Inflammatory macrophage treated with lipopolysaccharide for 4 hours (primary cell): ENCODE data around the gene TMEM209.
A peak's percentile ranks its signal among the peaks of the same experiment; 100 is the strongest.
"Not testable (repeated sequence)": the region's sequence is repeated elsewhere in the genome, so short reads cannot be mapped to it uniquely, and the experiment has no call there.

Source experiments
- DNase-seq: peaks from one replicate; pipeline ENCODE4 v3.0.0-alpha.2; 2020

Gene TMEM209

DNA sequence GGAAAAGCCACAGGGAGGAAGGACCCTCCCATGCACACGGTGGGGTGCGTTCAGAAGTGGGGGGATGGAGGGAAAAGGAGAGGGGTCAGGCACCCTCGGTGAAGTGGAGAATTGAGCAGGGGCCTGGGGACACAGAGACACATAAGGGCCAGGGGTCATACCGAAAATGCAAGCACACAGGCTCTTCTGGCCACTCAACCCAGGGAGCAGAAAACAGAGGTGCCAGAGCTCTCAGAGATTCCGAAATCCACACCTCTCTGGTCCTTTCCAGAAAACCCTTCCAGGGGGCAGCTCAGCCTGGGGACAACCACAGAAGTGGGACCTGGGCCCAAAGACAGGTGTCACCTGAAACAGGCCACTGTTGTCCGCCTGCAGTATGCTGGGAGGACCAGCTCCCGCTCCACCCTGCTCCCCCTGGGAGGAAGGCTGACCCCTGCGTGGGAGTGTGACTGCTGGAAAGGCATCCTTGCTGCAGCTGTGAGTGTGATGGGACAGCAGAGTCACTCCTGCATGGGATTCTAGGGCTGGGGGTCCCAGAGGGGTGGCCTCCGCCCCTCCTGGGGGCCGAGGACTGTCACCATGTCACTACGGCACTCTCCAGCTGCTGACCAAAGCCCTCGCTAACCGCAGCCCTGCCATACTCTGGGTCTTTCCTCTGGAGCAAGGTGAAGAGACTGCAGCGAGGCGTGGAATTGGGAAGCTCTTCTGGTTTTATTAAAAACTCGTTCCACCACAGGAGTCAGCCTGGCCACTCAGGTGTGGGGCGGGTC lies 63.1 kb downstream of the TMEM209 start:
- DNase-seq = no peak

DNA sequence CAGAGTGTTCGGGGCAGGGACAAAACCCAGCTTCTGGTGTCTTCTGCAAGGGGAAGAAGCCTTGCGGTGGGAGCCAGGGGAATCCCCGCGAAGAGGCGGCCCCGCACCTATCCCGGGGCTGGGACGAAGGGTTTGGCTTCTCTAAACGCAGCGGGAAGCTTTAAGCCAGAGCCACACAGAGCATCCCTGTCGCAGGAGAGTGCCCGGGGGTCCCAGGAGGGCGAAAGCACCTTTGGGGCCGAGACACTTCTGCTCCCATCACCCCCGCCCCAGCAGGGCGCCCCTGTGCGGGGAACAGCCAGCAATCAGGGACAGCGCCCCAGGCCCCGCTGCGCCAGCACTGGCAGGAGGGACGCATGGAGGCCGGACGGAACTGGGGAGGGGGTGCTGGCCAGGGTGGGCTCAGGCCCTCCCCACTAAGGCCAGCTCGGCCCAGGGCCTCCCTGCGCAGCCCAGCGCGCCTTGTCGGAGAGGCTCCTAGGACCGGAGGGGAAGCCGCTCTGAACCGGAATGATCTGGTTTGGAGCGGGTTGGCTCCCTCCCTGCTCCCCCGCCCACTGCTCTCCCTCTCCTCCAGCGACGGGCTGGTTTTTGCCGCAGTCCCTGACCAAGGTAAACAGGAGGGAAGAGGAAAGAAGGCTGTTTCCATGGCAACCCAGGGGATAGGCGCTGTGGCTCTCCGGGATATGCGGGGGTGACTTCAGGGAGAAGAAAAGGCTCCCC lies 63.9 kb downstream of the TMEM209 start:
- peak; percentile 13 for DNase-seq

DNA sequence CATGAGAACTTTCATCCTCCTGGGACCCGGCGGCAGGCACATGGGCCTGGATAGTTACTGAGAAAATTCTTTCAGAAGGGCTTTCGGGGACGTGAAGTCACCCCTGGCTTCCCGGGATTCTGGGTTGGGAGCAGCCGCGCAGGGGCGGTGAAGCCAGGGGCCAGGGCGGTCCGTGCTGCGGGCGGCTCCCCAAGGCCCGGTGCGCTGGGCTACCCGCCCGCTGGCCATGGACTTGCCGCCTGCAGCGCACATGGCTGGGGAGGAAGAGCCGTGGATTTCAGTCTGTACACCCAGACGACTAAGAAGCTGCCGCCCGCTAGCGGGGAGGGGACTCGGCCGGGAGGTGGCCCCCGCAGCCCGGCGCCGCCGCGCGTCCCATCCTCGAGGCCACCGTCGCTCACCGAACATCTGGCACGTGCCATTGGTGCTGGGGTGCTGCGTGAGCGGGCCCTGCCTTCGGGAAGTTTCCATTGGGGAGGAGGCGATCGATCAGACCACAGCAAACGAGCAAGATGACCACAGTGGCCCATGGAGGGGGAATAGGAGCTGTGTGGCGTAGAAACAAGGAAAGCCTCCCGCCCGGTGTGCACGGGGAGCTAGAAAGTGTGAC lies 64.5 kb downstream of the TMEM209 start:
- no peak for DNase-seq

DNA sequence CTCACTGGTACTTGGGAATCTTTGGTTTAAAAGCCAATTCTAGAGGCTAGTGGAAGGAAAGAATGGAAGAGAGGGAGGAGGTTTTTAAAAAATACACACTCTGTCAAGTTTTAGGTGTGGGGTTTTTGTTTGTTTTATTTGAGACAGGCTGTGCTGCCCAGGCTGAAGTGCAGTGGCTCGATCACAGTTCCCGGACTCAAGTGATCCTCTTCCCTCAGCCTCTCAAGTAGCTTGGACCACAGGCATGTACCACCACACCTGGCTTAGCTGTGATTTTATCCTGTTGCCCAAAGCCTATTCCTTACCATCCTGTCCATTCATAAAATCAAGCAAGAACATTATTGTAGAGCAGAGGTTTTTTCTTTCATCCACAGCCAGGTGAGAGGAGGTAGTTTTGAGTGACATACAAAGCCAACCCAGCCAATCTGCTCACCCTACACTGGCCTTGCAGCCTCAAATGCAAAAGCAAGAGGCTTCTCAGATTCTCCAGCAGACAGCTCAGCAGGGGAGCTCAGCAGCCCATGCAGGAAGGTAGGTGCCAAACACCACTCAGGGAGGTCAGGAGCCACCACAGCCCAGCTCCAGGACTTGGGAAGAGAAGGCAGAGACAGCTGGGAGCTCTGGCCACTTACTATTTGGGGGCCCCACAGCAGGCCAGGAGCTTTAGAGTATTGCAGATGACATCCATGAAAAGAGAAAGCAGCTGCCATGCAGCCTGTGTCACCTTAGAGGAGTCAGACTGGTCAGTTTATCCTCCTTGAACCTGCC lies 65.8 kb downstream of the TMEM209 start:
- no peak for DNase-seq

DNA sequence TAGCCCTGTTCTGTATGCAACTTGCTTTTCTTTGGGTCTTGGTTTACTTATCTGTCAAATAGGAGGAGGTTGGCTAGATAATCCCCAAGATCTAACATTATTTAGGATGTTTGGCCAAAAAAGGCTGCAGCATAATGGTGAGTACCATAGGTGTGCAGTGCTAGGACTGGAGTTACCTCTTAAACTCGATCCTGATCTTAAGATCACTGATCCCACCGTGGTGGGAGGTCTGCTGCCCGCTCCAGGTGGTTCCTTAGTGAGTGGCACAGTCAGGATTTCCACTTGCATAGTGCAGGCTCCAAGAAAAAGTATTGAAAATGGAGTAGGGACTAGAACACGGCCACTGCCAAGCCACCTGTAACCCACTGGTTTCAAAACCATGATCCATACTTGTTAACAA lies 68.0 kb downstream of the TMEM209 start:
- DNase-seq = no peak

DNA sequence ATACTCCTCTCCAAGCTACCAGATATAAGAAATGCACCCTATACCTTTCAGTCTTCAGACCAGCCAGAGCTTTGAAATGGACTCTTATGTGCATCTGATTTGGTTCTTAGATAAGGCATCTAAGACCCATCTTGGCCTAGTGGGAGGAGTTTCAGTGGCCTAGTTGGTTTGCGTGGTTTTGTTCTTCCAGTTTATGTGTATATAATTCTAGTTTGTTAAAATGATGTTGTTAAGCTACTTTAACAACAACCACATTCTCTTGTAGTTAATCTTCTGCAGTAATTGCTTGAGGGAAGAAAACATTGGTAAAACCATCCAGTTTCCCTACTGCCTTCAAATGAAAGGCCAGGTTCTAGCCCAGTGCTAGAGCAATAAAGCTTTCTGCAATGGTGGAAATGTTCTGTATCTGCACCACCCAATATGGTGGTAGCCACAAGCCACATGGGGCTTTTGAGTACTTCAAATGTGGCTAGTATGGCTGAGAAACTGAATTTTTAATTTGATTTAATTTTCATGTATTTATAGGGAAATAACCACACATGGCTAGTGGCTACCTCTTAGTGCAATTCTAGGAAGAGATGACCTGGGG lies 68.5 kb downstream of the TMEM209 start:
- no peak for DNase-seq

DNA sequence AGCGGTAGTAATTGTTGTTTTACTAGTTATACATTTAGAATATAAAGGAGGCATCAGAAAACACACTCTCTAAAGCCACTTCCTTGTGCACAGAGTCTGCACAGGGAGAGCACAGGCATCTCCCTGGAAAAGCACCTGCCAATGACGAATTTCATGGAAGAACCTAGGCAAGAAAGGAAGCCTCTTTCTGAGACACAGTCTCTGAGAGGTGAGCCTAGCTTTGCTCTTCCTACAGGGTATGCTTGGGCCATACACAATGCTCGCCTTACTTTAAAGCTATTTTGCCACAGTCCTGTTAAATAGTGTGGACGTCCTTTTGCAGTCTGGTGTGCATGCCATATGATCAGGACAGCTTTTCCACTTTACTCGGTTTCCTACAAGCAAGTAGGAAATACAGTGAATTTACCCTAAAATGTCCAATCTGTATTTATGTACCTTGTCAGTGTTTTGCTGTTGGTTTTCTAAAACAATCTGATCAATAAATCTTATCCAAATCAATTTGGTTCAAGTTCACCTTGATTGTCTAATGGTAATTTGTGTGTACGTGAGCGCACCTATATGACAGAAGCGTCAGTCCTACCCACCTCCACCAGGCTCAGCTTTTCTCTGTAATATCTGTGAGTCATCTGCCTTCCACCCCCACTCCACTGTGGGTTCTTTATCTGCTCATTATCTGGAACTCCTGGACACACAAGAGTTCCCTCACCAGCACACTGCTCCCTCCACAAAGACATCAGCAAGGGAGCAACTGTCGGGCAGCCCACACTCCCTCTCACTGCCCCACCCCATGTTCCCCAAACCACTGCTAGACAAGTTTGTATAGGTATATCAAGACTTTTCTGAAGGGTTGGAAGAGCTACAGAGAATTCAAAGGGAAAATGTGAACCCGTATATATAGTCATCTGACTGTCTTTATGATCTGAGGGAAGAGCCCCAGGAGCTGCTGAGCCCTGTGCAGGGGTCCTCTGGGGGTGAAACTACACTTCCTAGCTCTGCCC lies 69.7 kb downstream of the TMEM209 start:
- DNase-seq = no peak

DNA sequence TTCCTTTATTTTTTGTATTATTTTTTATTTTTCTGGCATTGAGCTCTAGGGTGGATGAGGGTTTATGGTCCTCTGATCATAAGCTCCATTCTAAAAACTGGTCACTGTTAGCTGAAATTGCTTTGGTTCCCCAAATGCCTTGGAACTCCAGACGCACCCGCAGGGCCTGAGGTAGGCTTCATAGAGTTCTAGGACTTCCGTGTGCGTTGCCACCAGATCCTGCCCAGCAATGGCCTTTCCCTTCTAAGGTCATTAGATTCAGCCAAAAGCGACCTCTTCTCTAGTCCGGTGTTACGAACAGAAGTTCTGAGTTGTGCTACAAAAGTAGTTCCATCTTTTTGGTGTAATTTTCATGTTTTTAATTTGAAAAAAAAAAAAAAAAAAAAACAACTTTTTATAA lies 70.5 kb downstream of the TMEM209 start:
- no peak for DNase-seq

DNA sequence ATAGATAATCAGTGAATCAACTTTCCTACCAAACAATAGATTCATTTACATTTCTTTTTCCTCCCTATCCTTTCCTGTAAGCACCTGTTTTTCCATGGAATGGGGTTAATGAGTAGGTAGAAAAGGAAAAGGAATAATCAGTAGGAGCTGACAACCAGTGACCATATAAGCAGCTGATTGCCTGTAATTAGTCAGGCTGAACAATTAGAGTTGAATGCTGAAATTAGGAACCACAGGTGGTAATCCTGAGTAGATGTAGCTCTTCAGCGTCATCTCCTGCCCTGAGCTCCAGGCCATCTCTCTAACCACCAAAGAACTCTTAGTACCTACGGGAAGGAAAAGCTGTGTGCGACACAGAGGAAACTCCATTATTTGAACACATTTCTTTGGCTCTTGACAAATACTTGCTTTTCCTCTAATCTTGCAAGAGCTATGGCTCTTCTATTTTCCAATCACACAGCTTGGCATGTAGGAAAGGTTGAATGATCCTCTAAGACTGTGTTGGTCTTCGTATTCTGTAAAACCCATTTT lies 71.0 kb downstream of the TMEM209 start:
- DNase-seq = no peak

DNA sequence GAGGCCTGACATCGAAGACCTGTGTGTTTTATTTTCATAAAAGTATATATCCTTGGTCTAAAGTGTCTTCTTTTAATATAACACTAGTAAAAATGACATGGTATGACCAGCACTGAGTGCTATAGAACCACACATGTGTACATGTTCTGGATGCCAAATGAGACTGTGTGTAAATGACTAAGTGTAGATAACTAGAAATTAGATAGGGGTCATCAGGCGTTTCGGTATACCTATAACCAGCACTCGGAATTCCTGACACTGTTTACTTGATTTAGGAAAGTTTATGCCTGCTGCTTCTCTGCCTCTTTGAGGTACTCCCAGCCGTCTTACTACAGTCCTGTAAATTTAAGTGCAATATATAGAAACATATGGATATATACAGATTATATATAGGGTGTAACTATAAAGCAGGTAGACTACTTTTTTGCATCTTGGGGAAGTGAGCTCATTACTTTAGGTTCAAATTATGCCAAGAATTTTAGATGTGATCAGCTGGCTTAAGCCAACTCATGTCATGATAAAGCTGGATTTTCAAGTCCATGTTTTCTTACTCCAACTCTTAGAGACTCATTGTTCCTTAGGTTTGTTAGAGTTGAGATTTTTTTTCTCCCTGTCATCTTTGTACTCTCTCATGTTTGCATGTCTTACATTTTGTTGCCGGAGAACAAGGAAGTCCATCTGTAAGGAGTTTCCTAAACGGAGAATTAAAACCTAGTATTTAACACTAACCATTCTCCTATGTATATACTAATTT lies 72.0 kb downstream of the TMEM209 start:
- DNase-seq = no peak

DNA sequence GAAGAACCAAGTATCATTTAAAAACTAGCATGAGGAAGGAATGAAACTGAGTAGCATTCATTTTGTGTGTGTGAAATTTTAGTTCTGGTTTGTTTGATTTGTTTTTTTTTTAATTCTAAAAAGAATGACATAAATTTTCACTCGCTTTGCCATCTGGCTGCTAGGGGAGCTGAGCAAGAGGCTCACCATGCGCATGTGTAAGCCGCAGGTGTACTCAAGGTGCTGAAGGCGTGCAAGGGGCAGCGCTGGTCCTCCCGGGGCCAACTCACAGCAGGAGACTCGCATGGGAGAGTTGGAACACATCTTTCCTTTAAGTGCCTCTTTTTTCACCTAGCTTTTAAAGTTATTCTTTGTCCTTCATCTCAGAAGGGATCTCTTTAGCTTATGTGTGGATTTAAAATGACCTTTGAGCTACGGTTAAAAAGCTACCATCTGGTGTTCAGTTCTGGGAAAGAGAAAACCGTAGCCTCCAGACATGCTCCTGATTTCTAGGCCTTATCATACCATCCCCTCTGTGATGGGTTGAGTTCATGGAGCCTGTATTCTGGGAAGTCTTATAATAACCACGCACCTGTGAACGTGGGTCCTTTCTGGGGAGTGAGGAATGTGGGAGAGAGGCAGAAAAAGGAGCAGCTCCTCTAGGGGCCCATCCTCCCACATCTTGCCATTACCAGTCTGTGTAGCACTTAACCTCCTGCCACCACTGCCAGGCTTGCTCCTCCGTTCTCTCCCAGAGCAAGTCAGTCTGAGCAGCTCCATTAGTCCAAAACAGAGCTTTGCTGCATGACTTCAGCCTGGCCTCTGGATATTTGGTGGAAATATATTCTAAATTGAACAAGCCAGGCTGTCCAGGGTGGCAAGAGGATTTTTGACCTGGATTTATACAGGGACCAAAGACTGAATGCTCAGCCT lies 73.0 kb downstream of the TMEM209 start:
- DNase-seq = no peak

DNA sequence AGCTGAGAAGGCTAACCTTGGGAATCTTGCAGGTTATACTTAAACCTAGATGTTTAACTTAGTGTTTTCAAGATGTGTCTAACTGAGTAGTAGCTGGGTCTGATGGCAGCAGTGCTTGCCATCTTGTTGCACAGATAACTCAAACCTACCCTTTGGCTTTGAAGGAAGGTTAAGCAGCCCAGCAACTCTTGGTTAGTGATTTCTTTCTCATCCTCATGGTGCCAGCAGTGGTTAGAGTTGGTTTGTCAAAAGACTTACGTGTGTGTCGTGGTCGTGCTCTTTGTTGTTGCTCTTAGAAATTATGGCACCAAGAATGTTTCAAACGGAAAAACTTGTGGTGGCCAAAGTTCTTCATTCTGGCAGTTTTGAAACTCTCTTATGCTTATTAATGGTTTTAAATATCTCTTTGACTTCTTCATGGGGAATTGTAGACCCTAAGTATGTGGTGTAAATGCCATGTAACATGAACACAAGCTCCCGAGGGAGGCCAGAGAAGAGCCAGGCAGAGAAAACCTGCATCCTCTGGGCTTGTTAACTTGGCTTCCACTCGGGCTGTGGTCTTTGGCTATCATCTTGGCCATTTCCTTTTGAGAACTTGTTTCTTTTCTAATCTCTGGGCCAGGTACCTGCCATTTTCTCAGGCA lies 73.9 kb downstream of the TMEM209 start:
- no peak for DNase-seq

DNA sequence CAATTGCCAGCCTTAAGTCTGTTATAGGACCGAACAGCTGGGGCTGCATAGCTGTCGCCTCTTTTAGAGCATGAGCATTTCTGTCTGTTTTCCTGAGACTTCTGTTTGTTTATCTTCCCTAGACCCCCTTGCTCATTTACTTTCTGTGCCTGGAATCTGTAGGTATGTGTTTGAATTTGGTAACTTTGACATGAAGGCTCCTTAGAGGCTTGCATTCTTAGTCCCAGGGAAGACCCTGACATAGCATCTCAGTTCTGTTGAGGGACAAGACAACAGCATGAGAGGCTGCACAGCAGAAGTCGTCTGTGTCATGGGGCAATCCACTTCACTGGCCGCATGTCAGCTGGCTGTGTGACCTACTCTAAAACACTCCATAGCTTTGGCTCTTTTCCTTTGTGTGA lies 76.2 kb downstream of the TMEM209 start:
- no peak for DNase-seq

DNA sequence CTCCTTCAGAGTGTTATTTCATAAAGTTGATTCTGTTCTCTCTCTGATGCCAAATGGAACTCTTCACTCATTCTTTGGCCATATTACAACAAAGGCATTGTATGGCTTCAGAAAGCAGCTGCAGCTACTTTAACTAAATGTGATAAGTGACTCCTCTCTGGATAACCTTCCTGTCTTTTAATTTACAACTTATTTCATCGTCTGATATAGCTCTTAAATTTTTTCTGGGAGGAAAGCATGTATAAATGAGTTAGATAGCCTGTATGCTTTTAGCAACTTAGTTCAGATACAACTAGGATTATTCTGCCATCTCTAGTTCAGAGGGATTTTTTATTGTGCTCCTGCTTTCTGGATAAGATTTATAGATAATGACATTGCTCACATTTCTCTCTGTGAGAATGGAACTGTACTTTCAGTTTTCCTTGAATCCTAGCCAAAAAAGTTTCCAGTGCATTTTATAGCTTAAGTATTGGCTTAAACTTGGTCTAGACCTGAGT lies 77.3 kb downstream of the TMEM209 start:
- no peak for DNase-seq

DNA sequence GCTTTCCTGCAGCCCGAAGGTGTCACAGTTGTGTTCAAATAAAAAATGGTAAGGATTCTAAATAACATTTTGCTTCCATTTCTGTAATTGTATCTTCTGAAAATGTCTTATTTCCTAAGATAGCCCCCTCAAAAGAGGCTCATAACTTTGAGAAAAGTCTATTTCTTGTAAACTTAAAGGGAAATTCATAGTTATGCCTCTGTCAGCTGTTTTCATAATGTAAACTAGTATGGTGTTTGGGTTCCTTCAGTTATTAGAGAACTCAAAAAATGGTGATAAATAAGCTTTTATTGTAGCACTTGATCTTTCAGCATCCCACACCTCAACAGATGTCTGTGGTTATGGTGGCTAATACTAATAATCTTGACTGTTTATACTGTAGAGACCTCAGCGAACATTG lies 77.8 kb downstream of the TMEM209 start:
- no peak for DNase-seq

DNA sequence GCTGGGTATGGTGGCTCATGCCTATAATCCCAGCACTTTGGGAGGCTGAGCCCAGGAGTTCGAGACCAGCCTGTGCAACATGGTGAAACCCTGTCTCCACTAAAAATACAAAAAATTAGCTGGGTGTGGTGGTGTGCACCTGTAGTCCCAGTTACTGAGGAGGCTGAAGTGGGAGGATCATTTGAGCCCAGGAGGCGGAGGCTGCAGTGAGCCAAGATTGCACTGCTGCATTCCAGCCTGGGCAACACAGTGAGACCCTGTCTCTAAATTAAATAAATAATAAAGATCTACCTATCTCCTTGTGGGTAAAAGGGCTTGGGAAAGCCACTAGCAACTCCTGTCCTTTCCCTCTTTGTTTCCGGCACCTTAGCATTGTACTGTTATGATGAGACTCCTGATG lies 78.4 kb downstream of the TMEM209 start:
- DNase-seq = not testable (repeated sequence)

DNA sequence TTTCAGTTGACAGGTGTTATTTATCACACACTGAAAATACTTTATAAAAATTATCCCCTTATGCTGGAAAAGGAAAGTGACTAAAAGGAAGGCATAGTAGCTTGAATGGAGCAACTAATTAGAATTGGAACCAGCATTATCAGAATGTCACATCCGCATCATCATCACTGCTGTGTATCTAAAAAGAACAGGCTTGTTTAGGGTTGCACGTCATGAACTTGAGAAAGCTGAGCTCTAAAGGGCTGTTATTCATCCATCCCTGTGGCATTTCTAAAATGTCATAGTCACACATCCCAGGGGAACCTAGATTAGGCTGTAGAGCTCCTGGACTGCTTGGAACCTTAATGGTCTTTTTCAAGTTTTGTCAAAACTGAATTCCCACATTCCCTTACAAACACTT lies 80.5 kb downstream of the TMEM209 start:
- DNase-seq = no peak

DNA sequence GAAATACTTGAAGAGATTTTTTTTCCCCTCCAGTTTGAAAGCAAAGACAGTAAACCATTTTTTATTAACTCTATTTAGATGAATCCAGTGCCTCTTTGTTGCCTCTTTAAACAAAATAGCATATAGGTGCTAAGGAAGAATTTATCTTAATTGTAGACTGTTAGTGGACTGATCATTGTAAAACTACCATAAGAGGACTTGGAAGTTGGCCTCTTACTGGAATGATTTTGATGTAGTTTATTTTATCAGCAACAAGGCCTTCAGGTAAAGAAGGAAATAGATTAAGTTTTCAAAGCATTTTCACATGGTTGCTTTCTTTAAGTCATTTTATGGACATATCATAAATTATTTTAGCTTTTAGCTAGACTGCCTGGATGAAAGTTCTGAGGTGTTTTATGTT lies 81.7 kb downstream of the TMEM209 start:
- DNase-seq = no peak

DNA sequence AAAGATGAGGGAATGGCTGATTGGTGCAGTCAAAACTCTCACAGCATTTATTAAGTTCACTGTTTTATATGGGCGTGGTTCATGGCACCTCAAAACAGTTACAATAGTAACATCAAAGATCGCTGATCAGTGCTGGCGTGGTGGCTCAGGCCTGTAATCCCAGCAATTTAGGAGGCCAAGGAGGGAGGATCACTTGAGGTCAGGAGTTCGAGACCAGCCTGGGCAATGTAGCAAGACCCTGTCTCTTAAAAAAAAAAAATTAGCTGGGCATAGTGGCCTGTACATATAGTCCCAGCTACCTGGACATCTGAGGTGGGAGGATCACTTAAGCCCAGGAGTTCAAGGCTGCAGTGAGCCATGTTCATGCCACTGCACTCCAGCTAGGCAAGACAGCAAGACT lies 86.4 kb downstream of the TMEM209 start:
- DNase-seq = no peak
